K562 (cell line): ENCODE results near the gene OSBPL7. TPM values are rescaled to one million over a fixed set of nuclear protein-coding genes. Genes with fewer than 3 reads are reported as not detected.

ENCODE experiments used
- CBX8 ChIP-seq: fragments of 200-600 bp; sonication (generic); IDR thresholded peaks from 2 replicates; pipeline ENCODE4 v1.6.1; 2012; ENCODE audit warnings: borderline replicate concordance, mixed run types, low read depth, mild to moderate bottlenecking, moderate library complexity, mixed read lengths, low read length, control low read depth, inconsistent platforms; ENCODE audit not compliant: poor library complexity, severe bottlenecking; ENCODE audit errors: extremely low read depth
- FOXJ3 ChIP-seq: sonication (generic); formaldehyde crosslinking; IDR thresholded peaks from 2 replicates; pipeline ENCODE4 v1.4.0; 2020; ENCODE audit warnings: mild to moderate bottlenecking, missing genetic modification reagents
- MAX ChIP-seq: sonication (generic); formaldehyde crosslinking; IDR thresholded peaks from 2 replicates; pipeline ENCODE4 v1.9.0; 2022; ENCODE audit warnings: mild to moderate bottlenecking, missing genetic modification reagents
- REST ChIP-seq, 2 experiments: fragments of 450-650 bp; formaldehyde crosslinking in 1 of 2; IDR thresholded peaks; 2 replicates each; pipeline versions ENCODE4 v1.4.0 to v1.6.1; 2014 to 2020; ENCODE audit warnings: mild to moderate bottlenecking in 2 of 2, borderline replicate concordance in 1 of 2, low read depth in 1 of 2
- RNF219 ChIP-seq: fragments of 250-450 bp; sonication (Bioruptor Pico); IDR thresholded peaks from 2 replicates; pipeline ENCODE4 v1.5.0; 2022; ENCODE audit warnings: mild to moderate bottlenecking
- TARDBP ChIP-seq: fragments of 450-650 bp; IDR thresholded peaks from 2 replicates; pipeline ENCODE4 v1.6.1; 2016
- ZBTB43 ChIP-seq: sonication (generic); formaldehyde crosslinking; IDR thresholded peaks from 2 replicates; pipeline ENCODE4 v1.8.0; 2023; ENCODE audit warnings: mild to moderate bottlenecking, missing genetic modification reagents
- ZNF217 ChIP-seq: sonication (generic); formaldehyde crosslinking; IDR thresholded peaks from 2 replicates; pipeline ENCODE4 v1.8.0; 2022; ENCODE audit warnings: mild to moderate bottlenecking, missing genetic modification reagents
- ZNF639 ChIP-seq, 2 experiments: fragments of 200-800 bp in 1 of 2; sonication (Bioruptor generic) in 1 of 2; sonication (generic) in 1 of 2; formaldehyde crosslinking in 1 of 2; IDR thresholded peaks in 1 of 2; conservative IDR thresholded peaks in 1 of 2; 2 replicates each; pipeline versions ENCODE4 v1.5.0 to v1.6.1; 2016 to 2020; ENCODE audit warnings: missing compliant biosample characterization in 1 of 2, missing genetic modification characterization in 1 of 2, missing genetic modification reagents in 1 of 2
- ZSCAN32 ChIP-seq: fragments of 450-650 bp; formaldehyde crosslinking; IDR thresholded peaks from 2 replicates; pipeline ENCODE4 v1.4.0; 2020; ENCODE audit warnings: mild to moderate bottlenecking, moderate library complexity
- polyA plus RNA-seq, 8 experiments: library from polyadenylated mRNA; depleted of rRNA in 4 of 8; stranded (reverse) in 5 of 8; unstranded in 3 of 8; fragments of >200 nt; fragmentation: Nextera tagmentation in 2 of 8; fragmentation: Illumina TruSeq in 1 of 8; extraction: Ambion mirVana in 2 of 8; extraction: Trizol in 1 of 8; gene quantifications; 2 replicates each; pipeline versions ENCODE4 v1.2.1 to v1.2.3, GENCODE V29; 2011 to 2014; ENCODE audit warnings: inconsistent platforms in 1 of 8, missing spikeins in 1 of 8
- total RNA-seq, 7 experiments: library from RNA; depleted of rRNA in 6 of 7; stranded (reverse); fragments of >200 nt in 6 of 7; fragmentation: Illumina TruSeq in 2 of 7; extraction: Trizol in 2 of 7; gene quantifications; 2 replicates each; pipeline versions ENCODE4 v1.2.1 to v1.2.3, GENCODE V29; 2011 to 2021; ENCODE audit warnings: low replicate concordance in 1 of 7

Gene OSBPL7
- total and polyA plus RNA-seq, 9 of the 15 experiments (the other 6 are each of a cell fraction or from before 2014, with no cell fraction given): 0.32 to 11.9 (median 5.8) TPM

- TF ChIP-seq REST (IDR thresholded peaks at IDR 0.05; ENCODE audit: borderline replicate concordance) (peak; percentile 49), REST (CRISPR knock-in tag; IDR thresholded peaks at IDR 0.05; ENCODE audit: low read depth) (no peak), MAX (CRISPR knock-in tag) (0 out of 2 replicates have a peak, but pooled peaks have one; percentile 27), ZSCAN32 (CRISPR knock-in tag) (no peak), ZNF639 (CRISPR knock-in tag; conservative IDR thresholded peaks at IDR 0.05 in 1 of 2, IDR thresholded peaks at IDR 0.05 in 1 of 2) (no peak), CBX8 (no peak), TARDBP (no peak), ZBTB43 (CRISPR knock-in tag) (no peak), ZNF217 (no peak), FOXJ3 (CRISPR knock-in tag) (no peak), RNF219 (no peak)
Observed at GRCh38 chr17:47789611-47790561, 31.7 kb downstream of the OSBPL7 start (continued).
